Endothelial cell of umbilical vein (primary cell): ENCODE measurements around the gene SBF1. TPM values are rescaled to one million over a fixed set of nuclear protein-coding genes. Genes with fewer than 3 reads are reported as not detected.

Experiments used
- BruUV-seq: library from RNA; stranded (reverse); fragments of 400-500 nt; replicated peaks from 2 replicates; lab custom pipeline; 2021; lab: Mats Ljungman, UMichigan
- CTCF ChIA-PET: fragments of 300-600, 350-600 bp; sonication (Branson Sonifier 250); formaldehyde crosslinking; loops from one replicate; lab custom pipeline; 2021; ENCODE audit warnings: antibody characterized with exemption, inconsistent platforms; lab: Charles Lee
- POLR2A ChIA-PET: fragments of 300-600, 350-600 bp; sonication (Branson Sonifier 250); formaldehyde crosslinking; loops from one replicate; lab custom pipeline; 2021; ENCODE audit warnings: antibody characterized with exemption, inconsistent platforms; lab: Charles Lee
- DNase-seq: peaks from one replicate; pipeline ENCODE4 v3.0.0-alpha.2; 2011; ENCODE audit warnings: low read depth, low spot score
- FAIRE-seq: peaks from 2 replicates; lab custom pipeline; 2011; peaks lifted over from hg19 to GRCh38; lab: Jason Lieb, UNC
- H2AFZ ChIP-seq: 2 replicates; pipeline ENCODE4 v1.6.0; 2012; ENCODE audit warnings: low read depth, low read length, control low read depth, inconsistent platforms
- H3K27ac ChIP-seq: 2 replicates; pipeline ENCODE4 v1.5.1; 2011; ENCODE audit warnings: low read depth, mild to moderate bottlenecking, control low read depth, low read length, moderate library complexity; ENCODE audit not compliant: insufficient read depth
- H3K27me3 ChIP-seq, 2 experiments: 2 replicates each; pipeline versions ENCODE4 v1.6.0 to v1.6.1; 2011; ENCODE audit warnings: low read length in 2 of 2, mixed read lengths in 1 of 2; ENCODE audit not compliant: control insufficient read depth in 2 of 2, insufficient read depth in 2 of 2
- H3K36me3 ChIP-seq, 2 experiments: 2 replicates in 1 of 2; 3 replicates in 1 of 2; pipeline ENCODE4 v1.5.1; 2011; ENCODE audit warnings: low read length in 2 of 2, mild to moderate bottlenecking in 1 of 2, moderate library complexity in 1 of 2; ENCODE audit not compliant: control insufficient read depth in 2 of 2, insufficient read depth in 2 of 2; ENCODE audit errors: extremely low read depth in 1 of 2
- H3K4me1 ChIP-seq: 3 replicates; pipeline ENCODE4 v1.5.1; 2011; ENCODE audit warnings: mild to moderate bottlenecking, low read length; ENCODE audit not compliant: control insufficient read depth, insufficient read depth; ENCODE audit errors: extremely low read depth
- H3K4me2 ChIP-seq: 2 replicates; pipeline ENCODE4 v1.6.1; 2011; ENCODE audit warnings: low read length, control low read depth, mixed read lengths; ENCODE audit not compliant: insufficient read depth
- H3K4me3 ChIP-seq, 3 experiments: fragments of 200-600 bp in 1 of 3; sonication (generic), shearing (Covaris generic) in 1 of 3; replicated peaks in 1 of 3; 2 replicates each; pipeline ENCODE4 v1.5.1; 2011 to 2016; ENCODE audit warnings: control low read depth in 3 of 3, low read length in 3 of 3, mild to moderate bottlenecking in 2 of 3, inconsistent platforms in 1 of 3, low read depth in 1 of 3, moderate library complexity in 1 of 3; ENCODE audit not compliant: insufficient read depth in 1 of 3
- H3K79me2 ChIP-seq: 2 replicates; pipeline ENCODE4 v1.6.0; 2012; ENCODE audit warnings: low read length, inconsistent platforms; ENCODE audit not compliant: control insufficient read depth, insufficient read depth
- H3K9ac ChIP-seq: replicated peaks from 2 replicates; pipeline ENCODE3; 2011; ENCODE audit warnings: low read length, control low read depth; ENCODE audit not compliant: insufficient read depth; ENCODE audit errors: extremely low read depth
- H3K9me1 ChIP-seq: replicated peaks from 3 replicates; pipeline ENCODE4 v1.6.0; 2011; ENCODE audit warnings: mild to moderate bottlenecking, low read length; ENCODE audit not compliant: control insufficient read depth, insufficient read depth; ENCODE audit errors: extremely low read depth
- H3K9me3 ChIP-seq: replicated peaks from 2 replicates; pipeline ENCODE4 v1.5.1; 2012; ENCODE audit warnings: low read length, inconsistent platforms; ENCODE audit not compliant: control insufficient read depth, insufficient read depth
- H4K20me1 ChIP-seq: replicated peaks from 2 replicates; pipeline ENCODE3; 2011; ENCODE audit warnings: mild to moderate bottlenecking, low read length; ENCODE audit not compliant: control insufficient read depth, insufficient read depth; ENCODE audit errors: extremely low read depth
- FOS ChIP-seq: IDR thresholded peaks from 2 replicates; pipeline ENCODE4 v1.6.1; 2011; ENCODE audit warnings: mild to moderate bottlenecking, low read length, moderate library complexity, borderline replicate concordance; ENCODE audit not compliant: insufficient read depth
- GATA2 ChIP-seq: IDR thresholded peaks from 2 replicates; pipeline ENCODE4 v1.7.0; 2011; ENCODE audit warnings: low read depth, mild to moderate bottlenecking, moderate library complexity, mixed read lengths, low read length; ENCODE audit not compliant: insufficient read length, insufficient read depth
- JUN ChIP-seq: IDR thresholded peaks from 2 replicates; pipeline ENCODE4 v1.6.1; 2011; ENCODE audit warnings: borderline replicate concordance, low read depth; ENCODE audit not compliant: insufficient read length, insufficient read depth
- MYC ChIP-seq: IDR thresholded peaks from one replicate; pipeline ENCODE4 v1.6.1; 2011; ENCODE audit warnings: mild to moderate bottlenecking, low read depth, low read length
- POLR2A ChIP-seq: IDR thresholded peaks from 2 replicates; pipeline ENCODE4 v1.6.1; 2012; ENCODE audit warnings: low read depth, mild to moderate bottlenecking, control low read depth, low read length
- POLR2AphosphoS5 ChIP-seq: IDR thresholded peaks from 2 replicates; pipeline ENCODE4 v1.6.1; 2012; ENCODE audit warnings: low read depth, mild to moderate bottlenecking, control low read depth, low read length, moderate library complexity; ENCODE audit not compliant: insufficient read depth
- dilution Hi-C: fragments of 300-500 bp; cut with MboI; formaldehyde crosslinking; loops from one replicate; pipeline ENCODE4 v1.15.0; 2019; ENCODE audit warnings: low sequenced_read_pairs; ENCODE audit not compliant: extremely low pct_ligation_motif_present
- intact Hi-C: fragments of 100-400 bp; cut with micrococcal nuclease; formaldehyde crosslinking; loops from one replicate; pipeline ENCODE4 v1.10.0; 2022
- polyA plus RNA-seq, 4 experiments: library from polyadenylated mRNA; depleted of rRNA in 3 of 4; stranded (reverse) in 3 of 4; unstranded in 1 of 4; fragments of >200 nt; gene quantifications; 2 replicates each; pipeline versions ENCODE4 v1.2.1 to v1.2.3, GENCODE V29; 2011 to 2012; ENCODE audit warnings: missing spikeins in 1 of 4
- total RNA-seq: library from RNA; stranded (reverse); gene quantifications from 2 replicates; pipeline ENCODE4 v1.2.3, GENCODE V29; 2021
- TF ChIP-seq, protein P1 (sequence below), 2 donors: IDR thresholded peaks; 1 replicate in 1 of 2; 2 replicates in 1 of 2; pipeline ENCODE4 v1.5.1; 2011; ENCODE audit warnings: low read length in 2 of 2, mild to moderate bottlenecking in 2 of 2, moderate library complexity in 2 of 2, control low read depth in 1 of 2, inconsistent platforms in 1 of 2, low read depth in 1 of 2; ENCODE audit not compliant: insufficient read depth in 1 of 2; ENCODE audit errors: extremely low read depth in 1 of 2

SBF1 gene
- total and polyA plus RNA-seq, 2 donors (not counting 3 experiments of a cell fraction or from before 2014, with no cell fraction given) = 36.3 to 68.6 TPM

DNA sequence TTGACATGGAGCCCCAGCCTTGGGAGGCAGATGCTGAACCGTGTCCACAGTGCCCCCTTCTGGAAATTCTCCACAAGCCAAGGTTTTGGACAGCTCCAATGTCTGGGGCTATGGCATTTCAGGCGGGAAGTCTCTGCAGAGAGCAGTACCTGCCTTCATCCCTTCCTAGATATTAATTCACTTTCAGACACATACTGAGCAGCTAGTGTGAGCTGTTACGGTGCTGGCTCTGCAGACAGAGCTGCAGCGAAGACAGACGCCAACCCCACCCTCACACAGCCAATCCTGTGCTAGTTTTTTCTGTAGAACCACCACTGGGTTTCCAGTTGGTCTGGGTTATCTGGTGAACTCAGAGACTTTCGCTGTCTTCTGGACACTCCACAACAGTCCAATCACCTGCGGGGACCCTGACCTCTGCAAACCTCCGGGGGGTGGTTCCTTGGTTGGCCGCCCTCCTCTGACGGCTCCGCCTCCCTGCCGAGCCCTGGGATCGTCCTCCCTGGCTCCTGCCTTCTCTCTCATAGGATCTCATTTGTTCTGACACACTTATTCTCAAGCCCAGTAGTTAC is 23.6 kb upstream of the SBF1 start:
- Histone ChIP-seq H2AFZ (no peak overlapping the region), H3K4me1 (no peaks in the 10 kb centered on the region), H3K4me2 (no peak overlapping the region), H3K36me3 (peaks cover 0 to 12% of the 10 kb centered on the region in 2 experiments), H3K4me3 (no peak overlapping the region), H3K9me3 (no peaks in the 10 kb centered on the region), H4K20me1 (no peaks in the 10 kb centered on the region), H3K9ac (no peak overlapping the region), H3K27me3 (no peaks in the 10 kb centered on the region), H3K27ac (no peak overlapping the region), H3K79me2 (no peaks in the 10 kb centered on the region), H3K9me1 (no peaks in the 10 kb centered on the region)
- FAIRE-seq = peak; percentile 93
- POLR2A ChIA-PET = no interaction called here
- CTCF ChIA-PET = interaction anchor here (0.7 to 3.1 kb wide), 20 partner anchors 9 to 256 kb away, joined by 3 to 28 read pairs (median 4); partner anchors contain the start of genes HDAC10, LMF2, NCAPH2 and SCO2
- dilution Hi-C loops = no loop called here
- peak; percentile 65 for DNase-seq
- intact Hi-C loops = loop anchor here (1.0 to 5.0 kb wide), 3 partner anchors 24 to 246 kb away; partner anchors contain the start of gene SBF1
- TF ChIP-seq GATA2 (no peak), FOS (no peak), POLR2AphosphoS5 (no peak), POLR2A (no peak), JUN (no peak), MYC (no peak)
- TF ChIP-seq, protein P1, sequence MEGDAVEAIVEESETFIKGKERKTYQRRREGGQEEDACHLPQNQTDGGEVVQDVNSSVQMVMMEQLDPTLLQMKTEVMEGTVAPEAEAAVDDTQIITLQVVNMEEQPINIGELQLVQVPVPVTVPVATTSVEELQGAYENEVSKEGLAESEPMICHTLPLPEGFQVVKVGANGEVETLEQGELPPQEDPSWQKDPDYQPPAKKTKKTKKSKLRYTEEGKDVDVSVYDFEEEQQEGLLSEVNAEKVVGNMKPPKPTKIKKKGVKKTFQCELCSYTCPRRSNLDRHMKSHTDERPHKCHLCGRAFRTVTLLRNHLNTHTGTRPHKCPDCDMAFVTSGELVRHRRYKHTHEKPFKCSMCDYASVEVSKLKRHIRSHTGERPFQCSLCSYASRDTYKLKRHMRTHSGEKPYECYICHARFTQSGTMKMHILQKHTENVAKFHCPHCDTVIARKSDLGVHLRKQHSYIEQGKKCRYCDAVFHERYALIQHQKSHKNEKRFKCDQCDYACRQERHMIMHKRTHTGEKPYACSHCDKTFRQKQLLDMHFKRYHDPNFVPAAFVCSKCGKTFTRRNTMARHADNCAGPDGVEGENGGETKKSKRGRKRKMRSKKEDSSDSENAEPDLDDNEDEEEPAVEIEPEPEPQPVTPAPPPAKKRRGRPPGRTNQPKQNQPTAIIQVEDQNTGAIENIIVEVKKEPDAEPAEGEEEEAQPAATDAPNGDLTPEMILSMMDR (IDR thresholded peaks at IDR 0.05; ENCODE audit: extremely low read depth in 1 of 2, insufficient read depth in 1 of 2, low read depth in 1 of 2, low read length in 2 of 2) = peak; percentile 64 to 71
- BruUV-seq = no TSS peak
